ENCODE results near the gene PSG3.
"Not testable (repeated sequence)": the region's sequence is repeated elsewhere in the genome, so short reads cannot be mapped to it uniquely, and the experiment has no call there.

Gene PSG3

GRCh38 chr19:42740381-42740780 lies at the start of gene PSG3:
Gene PSG3 (minus strand): TSS chr19:42740481. CDS start chr19:42740384, 97 bp downstream.
- H3K27ac ChIP-seq; DNase-seq (ENCODE audit: low read depth, low spot score): not testable (repeated sequence)

- DNase-seq (ENCODE audit: low read depth, low spot score) = not testable (repeated sequence)
Measured at GRCh38 chr19:42788766-42789165, 48.5 kb upstream of the PSG3 start.

GRCh38 chr19:42787766-42788165 lies 47.5 kb upstream of the PSG3 start:
- H3K27ac ChIP-seq; DNase-seq (ENCODE audit: low read depth, low spot score): not testable (repeated sequence)

More at GRCh38 chr19:42788766-42789165, 48.5 kb upstream of the PSG3 start:
- not testable (repeated sequence) for H3K27ac ChIP-seq

DNA sequence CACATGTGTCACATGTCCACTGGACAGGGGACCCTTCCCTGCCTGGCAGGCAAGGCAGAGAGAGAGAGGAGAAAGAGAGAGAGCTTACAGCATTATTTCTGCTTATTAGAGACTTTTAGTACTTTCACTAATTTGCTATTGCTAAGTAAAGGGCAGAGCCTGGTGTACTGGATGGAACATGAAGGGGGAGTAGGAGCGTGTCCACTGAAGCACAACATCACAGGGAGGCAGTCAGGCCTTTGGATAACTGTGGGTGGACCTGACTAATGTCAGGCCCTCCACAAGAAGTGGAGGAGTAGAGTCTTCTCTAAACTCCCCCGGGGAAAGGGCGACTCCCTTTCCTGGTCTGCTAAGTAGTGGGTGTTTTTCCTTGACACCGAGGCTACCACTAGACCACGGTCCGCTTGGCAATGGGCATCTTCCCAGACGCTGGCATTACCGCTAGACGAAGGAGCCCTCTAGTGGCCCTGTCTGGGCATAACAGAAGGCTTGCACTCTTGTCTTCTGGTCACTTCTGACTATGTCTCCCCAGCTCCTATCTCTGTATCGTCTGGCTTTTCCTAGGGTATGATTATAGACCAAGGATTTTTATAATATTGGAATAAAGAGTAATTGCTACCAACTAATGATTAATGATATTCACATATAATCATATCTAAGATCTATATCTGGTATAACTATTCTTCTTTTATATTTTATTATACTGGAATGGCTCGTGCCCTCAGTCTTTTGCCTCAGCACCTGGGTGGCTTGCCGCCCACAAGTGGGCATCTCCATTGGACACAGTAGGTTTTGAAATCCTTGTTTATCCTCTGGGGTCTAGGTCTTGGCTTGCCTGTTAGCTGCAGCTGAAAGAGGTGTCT lies 36.7 kb upstream of the PSG3 start:
- H3K27ac ChIP-seq; DNase-seq (ENCODE audit: low read depth, low spot score): not testable (repeated sequence)

DNA sequence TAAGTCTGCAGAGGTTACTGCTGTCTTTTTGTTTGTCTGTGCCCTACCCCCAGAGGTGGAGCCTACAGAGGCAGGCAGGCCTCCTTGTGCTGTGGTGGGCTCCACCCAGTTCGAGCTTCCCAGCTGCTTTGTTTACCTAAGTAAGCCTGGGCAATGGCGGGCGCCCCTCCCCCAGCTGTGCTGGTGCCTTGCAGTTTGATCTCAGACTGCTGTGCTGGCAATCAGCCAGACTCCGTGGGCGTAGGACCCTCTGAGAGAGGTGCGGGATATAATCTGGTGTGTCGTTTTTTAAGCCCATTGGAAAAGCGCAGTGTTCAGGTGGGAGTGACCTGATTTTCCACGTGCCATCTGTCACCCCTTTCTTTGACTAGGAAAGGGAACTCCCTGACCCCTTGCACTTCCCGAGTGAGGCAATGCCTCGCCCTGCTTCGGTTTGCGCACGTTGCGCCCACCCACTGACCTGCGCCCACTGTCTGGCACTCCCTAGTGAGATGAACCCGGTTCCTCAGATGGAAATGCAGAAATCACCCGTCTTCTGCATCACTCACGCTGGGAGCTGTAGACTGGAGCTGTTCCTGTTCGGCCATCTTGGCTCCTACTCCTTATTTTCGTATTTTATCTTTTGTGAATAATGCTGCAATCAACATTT lies 34.4 kb upstream of the PSG3 start:
- DNase-seq (ENCODE audit: low read depth, low spot score); H3K27ac ChIP-seq: not testable (repeated sequence)

GRCh38 chr19:42767319-42767718 lies 27.0 kb upstream of the PSG3 start:
- not testable (repeated sequence) for H3K27ac ChIP-seq; DNase-seq (ENCODE audit: low read depth, low spot score)

DNA sequence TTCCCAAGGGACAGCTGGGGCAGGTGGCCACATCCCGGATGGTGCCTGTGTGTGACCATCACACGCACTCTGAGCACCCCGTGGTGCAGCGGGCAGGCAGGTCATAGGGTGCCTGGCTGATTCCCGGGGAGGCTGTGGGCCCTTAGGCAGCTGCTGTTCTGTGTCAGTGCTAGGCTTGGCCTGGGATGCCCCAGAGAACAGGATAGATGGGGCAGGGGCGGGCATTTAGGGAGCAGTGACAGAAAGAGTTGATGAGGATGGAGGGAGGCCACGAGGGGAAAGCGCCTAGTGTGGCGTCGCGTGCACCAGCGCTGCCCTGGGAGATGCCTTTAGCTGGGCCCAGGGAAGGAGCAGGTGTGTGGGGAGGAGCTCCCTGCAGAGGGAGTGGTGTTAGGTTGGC lies 26.6 kb upstream of the PSG3 start:
- DNase-seq (ENCODE audit: low read depth, low spot score); H3K27ac ChIP-seq: not testable (repeated sequence)

- DNase-seq (ENCODE audit: low read depth, low spot score) = no peak
- H3K27ac ChIP-seq = no peak overlapping the region
Measured at GRCh38 chr19:42764836-42765235, 24.6 kb upstream of the PSG3 start.

GRCh38 chr19:42762789-42763188 lies 22.5 kb upstream of the PSG3 start:
- no peak for DNase-seq (ENCODE audit: low read depth, low spot score)
- peak overlapping the region; percentile 83 for H3K27ac ChIP-seq

- DNase-seq (ENCODE audit: low read depth, low spot score) = not testable (repeated sequence)
- peak overlapping the region; percentile 83 for H3K27ac ChIP-seq
Measured at GRCh38 chr19:42761924-42762295, 21.6 kb upstream of the PSG3 start.

- peak overlapping the region; percentile 83 for H3K27ac ChIP-seq
- peak; percentile 80 for DNase-seq (ENCODE audit: low read depth, low spot score)
Measured at GRCh38 chr19:42760954-42761923, 21.0 kb upstream of the PSG3 start.

- not testable (repeated sequence) for H3K27ac ChIP-seq; DNase-seq (ENCODE audit: low read depth, low spot score)
Measured at GRCh38 chr19:42758667-42759066, 18.4 kb upstream of the PSG3 start.

DNA sequence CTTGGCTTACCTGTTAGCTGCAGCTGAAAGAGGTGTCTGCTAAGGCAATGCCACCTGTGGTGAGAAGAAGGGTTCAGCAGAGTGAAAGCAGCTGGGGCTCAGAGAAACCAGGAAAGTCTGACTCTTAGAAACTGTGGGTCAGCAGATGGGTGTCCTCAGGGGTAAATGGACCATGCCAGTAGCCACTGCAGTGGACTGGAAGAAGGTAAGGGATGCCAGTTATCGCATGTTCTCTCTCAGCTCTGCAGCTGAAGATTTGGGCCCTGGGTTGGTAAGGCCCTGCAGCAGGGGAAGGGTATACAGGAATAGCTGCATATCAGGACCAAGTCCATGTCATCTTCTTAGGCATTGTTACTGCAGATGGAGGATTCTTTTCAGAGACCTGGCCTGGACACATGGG lies 12.0 kb upstream of the PSG3 start:
- H3K27ac ChIP-seq; DNase-seq (ENCODE audit: low read depth, low spot score): not testable (repeated sequence)

GRCh38 chr19:42741726-42742607 lies 1.7 kb upstream of the PSG3 start:
- not testable (repeated sequence) for DNase-seq (ENCODE audit: low read depth, low spot score); H3K27ac ChIP-seq

DNA sequence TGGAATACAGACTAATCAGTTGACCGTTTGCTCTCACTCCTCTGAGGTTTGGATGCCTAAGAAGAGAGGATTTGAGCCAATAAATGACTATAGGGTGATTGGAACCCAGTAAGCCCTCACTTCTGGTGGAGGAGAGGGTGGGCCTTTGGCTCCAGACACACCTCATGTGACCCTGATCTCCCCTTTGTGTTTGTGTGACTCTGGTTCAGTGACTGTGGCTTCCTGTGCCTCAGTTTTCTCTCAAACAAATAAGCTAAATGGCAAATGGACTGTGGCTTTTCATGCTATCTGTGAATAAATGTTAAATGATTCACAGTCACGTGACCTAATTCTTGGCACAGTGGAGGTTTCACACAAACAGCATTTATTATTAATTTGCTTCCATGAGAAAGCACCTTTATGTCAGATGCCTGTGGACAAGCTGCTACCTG lies 2.7 kb downstream of the PSG3 start:
- DNase-seq (ENCODE audit: low read depth, low spot score) = peak; percentile 14
- peak overlapping the region; percentile 78 for H3K27ac ChIP-seq

DNA sequence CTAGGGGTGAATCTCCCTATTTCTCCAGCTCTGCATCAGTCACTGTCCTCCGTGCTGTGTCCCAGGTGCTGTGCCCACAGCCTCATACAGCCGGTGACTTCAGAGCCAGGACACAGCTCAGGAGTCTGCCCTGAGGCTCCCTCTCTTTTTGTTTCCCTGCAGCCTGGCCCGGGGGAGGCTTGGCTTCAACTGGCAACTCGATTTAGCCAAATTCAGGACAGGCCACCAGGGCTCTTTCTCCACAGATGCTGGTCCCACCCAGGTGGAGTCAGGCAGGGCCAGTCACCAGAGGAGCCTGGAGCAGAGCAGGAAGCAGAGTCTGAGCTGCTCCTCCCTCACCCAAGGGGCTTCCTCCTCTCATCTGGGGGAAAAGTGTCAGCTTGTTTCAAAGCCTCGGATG lies 11.9 kb downstream of the PSG3 start:
- DNase-seq (ENCODE audit: low read depth, low spot score); H3K27ac ChIP-seq: not testable (repeated sequence)

- not testable (repeated sequence) for H3K27ac ChIP-seq; DNase-seq (ENCODE audit: low read depth, low spot score)
Measured at GRCh38 chr19:42714000-42714399, 26.3 kb downstream of the PSG3 start.

- H3K27ac ChIP-seq; DNase-seq (ENCODE audit: low read depth, low spot score): not testable (repeated sequence)
Measured at GRCh38 chr19:42712753-42713152, 27.5 kb downstream of the PSG3 start.

- H3K27ac ChIP-seq = peak overlapping the region; percentile 22
- not testable (repeated sequence) for DNase-seq (ENCODE audit: low read depth, low spot score)
Measured at GRCh38 chr19:42710986-42711385, 29.3 kb downstream of the PSG3 start.
